ENCODE data around the gene OVCA2. TPM values are rescaled to one million over a fixed set of nuclear protein-coding genes. Genes with fewer than 3 reads are reported as not detected.

Gene OVCA2
- 10 to 100 TPM; 21.1 to 30.4 (median 26.2) TPM for total RNA-seq

- TF ChIP-seq CTCF (IDR thresholded peaks at IDR 0.05), result no peak
- peak; percentile 71 for ATAC-seq (ENCODE audit: low FRiP score)
- DNase-seq (ENCODE audit: low spot score), result peak; percentile 80
Measured at GRCh38 chr17:2041561-2042389, at the start of gene OVCA2. OVCA2 (plus strand) TSS chr17:2042022; CDS start chr17:2042048, 26 bp downstream.

- DNase-seq (ENCODE audit: low spot score) (no peak), ATAC-seq (ENCODE audit: low FRiP score) (no peak)
- TF ChIP-seq CTCF (IDR thresholded peaks at IDR 0.05), result no peak
Measured at GRCh38 chr17:1992541-1992940, 49.3 kb upstream of the OVCA2 start.

GRCh38 chr17:1994707-1995106 lies 47.1 kb upstream of the OVCA2 start:
- TF ChIP-seq CTCF (IDR thresholded peaks at IDR 0.05), result no peak
- no peak for DNase-seq (ENCODE audit: low spot score)
- ATAC-seq (ENCODE audit: low FRiP score), result no peak

GRCh38 chr17:1995321-1995892 lies 46.4 kb upstream of the OVCA2 start:
- DNase-seq (ENCODE audit: low spot score), result no peak
- no peak for TF ChIP-seq CTCF (IDR thresholded peaks at IDR 0.05)
- ATAC-seq (ENCODE audit: low FRiP score), result no peak

- TF ChIP-seq CTCF (IDR thresholded peaks at IDR 0.05), result no peak
- ATAC-seq (ENCODE audit: low FRiP score), result no peak
Measured at GRCh38 chr17:1995907-1996799, 45.7 kb upstream of the OVCA2 start.

GRCh38 chr17:1996800-1997288 lies 45.0 kb upstream of the OVCA2 start:
- TF ChIP-seq CTCF (IDR thresholded peaks at IDR 0.05), result no peak
- ATAC-seq (ENCODE audit: low FRiP score), result no peak
- no peak for DNase-seq (ENCODE audit: low spot score)

More at GRCh38 chr17:1995907-1996799, 45.7 kb upstream of the OVCA2 start:
- no peak for DNase-seq (ENCODE audit: low spot score)

All from omental fat pad (tissue), 4 donors.